Measurements from ENCODE around the gene RHOG. TPM values are rescaled to one million over a fixed set of nuclear protein-coding genes. Genes with fewer than 3 reads are reported as not detected.

RHOG gene
- total and polyA plus RNA-seq, 9 of the 15 experiments (the other 6 are each of a cell fraction or from before 2014, with no cell fraction given) = 22.6 to 162 (median 80.3) TPM

- TF ChIP-seq HMBOX1 (IDR thresholded peaks at IDR 0.05) (no peak), NCOA6 (IDR thresholded peaks at IDR 0.05) (no peak), TOE1 (IDR thresholded peaks at IDR 0.05; ENCODE audit: borderline replicate concordance) (no peak), TOE1 (CRISPR knock-in tag; IDR thresholded peaks at IDR 0.05; ENCODE audit: borderline replicate concordance, low read depth) (peak; percentile 13; the same call in 1 of the 2 replicates), PPARD (CRISPR knock-in tag; IDR thresholded peaks at IDR 0.05) (no peak), PHF21A (IDR thresholded peaks at IDR 0.05; ENCODE audit: borderline replicate concordance, low read depth) (no peak), NFATC3 (IDR thresholded peaks at IDR 0.05) (no peak), THAP12 (CRISPR knock-in tag; IDR thresholded peaks at IDR 0.05) (no peak), PML (IDR thresholded peaks at IDR 0.05; ENCODE audit: low read length) (0 out of 2 replicates have a peak, but pooled peaks have one; percentile 13), CBX1 (IDR thresholded peaks at IDR 0.05; ENCODE audit: low read depth) (no peak), ZNF24 (IDR thresholded peaks at IDR 0.05) (no peak), NRF1 (conservative IDR thresholded peaks at IDR 0.05 in 1 of 2, IDR thresholded peaks at IDR 0.05 in 1 of 2) (no peak), ETV1 (tag; conservative IDR thresholded peaks at IDR 0.05; ENCODE audit: low read depth) (no peak)
- TF ChIP-seq, protein P1, sequence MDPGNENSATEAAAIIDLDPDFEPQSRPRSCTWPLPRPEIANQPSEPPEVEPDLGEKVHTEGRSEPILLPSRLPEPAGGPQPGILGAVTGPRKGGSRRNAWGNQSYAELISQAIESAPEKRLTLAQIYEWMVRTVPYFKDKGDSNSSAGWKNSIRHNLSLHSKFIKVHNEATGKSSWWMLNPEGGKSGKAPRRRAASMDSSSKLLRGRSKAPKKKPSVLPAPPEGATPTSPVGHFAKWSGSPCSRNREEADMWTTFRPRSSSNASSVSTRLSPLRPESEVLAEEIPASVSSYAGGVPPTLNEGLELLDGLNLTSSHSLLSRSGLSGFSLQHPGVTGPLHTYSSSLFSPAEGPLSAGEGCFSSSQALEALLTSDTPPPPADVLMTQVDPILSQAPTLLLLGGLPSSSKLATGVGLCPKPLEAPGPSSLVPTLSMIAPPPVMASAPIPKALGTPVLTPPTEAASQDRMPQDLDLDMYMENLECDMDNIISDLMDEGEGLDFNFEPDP (CRISPR knock-in tag; IDR thresholded peaks at IDR 0.05) = no peak
- TF ChIP-seq, protein P2, sequence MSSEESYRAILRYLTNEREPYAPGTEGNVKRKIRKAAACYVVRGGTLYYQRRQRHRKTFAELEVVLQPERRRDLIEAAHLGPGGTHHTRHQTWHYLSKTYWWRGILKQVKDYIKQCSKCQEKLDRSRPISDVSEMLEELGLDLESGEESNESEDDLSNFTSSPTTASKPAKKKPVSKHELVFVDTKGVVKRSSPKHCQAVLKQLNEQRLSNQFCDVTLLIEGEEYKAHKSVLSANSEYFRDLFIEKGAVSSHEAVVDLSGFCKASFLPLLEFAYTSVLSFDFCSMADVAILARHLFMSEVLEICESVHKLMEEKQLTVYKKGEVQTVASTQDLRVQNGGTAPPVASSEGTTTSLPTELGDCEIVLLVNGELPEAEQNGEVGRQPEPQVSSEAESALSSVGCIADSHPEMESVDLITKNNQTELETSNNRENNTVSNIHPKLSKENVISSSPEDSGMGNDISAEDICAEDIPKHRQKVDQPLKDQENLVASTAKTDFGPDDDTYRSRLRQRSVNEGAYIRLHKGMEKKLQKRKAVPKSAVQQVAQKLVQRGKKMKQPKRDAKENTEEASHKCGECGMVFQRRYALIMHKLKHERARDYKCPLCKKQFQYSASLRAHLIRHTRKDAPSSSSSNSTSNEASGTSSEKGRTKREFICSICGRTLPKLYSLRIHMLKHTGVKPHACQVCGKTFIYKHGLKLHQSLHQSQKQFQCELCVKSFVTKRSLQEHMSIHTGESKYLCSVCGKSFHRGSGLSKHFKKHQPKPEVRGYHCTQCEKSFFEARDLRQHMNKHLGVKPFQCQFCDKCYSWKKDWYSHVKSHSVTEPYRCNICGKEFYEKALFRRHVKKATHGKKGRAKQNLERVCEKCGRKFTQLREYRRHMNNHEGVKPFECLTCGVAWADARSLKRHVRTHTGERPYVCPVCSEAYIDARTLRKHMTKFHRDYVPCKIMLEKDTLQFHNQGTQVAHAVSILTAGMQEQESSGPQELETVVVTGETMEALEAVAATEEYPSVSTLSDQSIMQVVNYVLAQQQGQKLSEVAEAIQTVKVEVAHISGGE (CRISPR knock-in tag; IDR thresholded peaks at IDR 0.05) = 0 out of 6 replicates have a peak, but pooled peaks of 1 of the 3 experiments have one; percentile 6
- TF ChIP-seq, protein P3, sequence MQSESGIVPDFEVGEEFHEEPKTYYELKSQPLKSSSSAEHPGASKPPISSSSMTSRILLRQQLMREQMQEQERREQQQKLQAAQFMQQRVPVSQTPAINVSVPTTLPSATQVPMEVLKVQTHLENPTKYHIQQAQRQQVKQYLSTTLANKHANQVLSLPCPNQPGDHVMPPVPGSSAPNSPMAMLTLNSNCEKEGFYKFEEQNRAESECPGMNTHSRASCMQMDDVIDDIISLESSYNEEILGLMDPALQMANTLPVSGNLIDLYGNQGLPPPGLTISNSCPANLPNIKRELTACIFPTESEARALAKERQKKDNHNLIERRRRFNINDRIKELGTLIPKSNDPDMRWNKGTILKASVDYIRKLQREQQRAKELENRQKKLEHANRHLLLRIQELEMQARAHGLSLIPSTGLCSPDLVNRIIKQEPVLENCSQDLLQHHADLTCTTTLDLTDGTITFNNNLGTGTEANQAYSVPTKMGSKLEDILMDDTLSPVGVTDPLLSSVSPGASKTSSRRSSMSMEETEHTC (IDR thresholded peaks at IDR 0.05) = no peak
Measured at GRCh38 chr11:3825473-3826154, 15.1 kb downstream of the RHOG start (continued).

All from K562 (cell line).